SK-N-MC (cell line): ENCODE results near the gene ECPAS.
A peak's percentile ranks its signal among the peaks of the same experiment; 100 is the strongest.

Source experiments
- DNase-seq: peaks from one replicate; pipeline ENCODE4 v3.0.0-alpha.2; 2011; ENCODE audit warnings: low read depth, low spot score
- H3K27ac ChIP-seq: fragments of 200-600 bp; sonication (generic); 2 replicates; pipeline ENCODE4 v1.5.1; 2016; ENCODE audit warnings: mixed run types
- H3K36me3 ChIP-seq: fragments of 200-600 bp; sonication (generic); 2 replicates; pipeline ENCODE4 v1.6.1; 2017; ENCODE audit warnings: antibody characterized with exemption, low read length, mixed read lengths; ENCODE audit not compliant: insufficient read depth
- H3K4me3 ChIP-seq: fragments of 200-600 bp; sonication (generic); 2 replicates; pipeline ENCODE4 v1.5.1; 2016
- H3K9ac ChIP-seq: fragments of 200-600 bp; sonication (generic); 2 replicates; pipeline ENCODE4 v1.8.0; 2017; ENCODE audit warnings: mixed run types, mixed read lengths; ENCODE audit not compliant: insufficient read length
- H3K9me3 ChIP-seq: fragments of 200-600 bp; sonication (generic); 2 replicates; pipeline ENCODE4 v1.6.1; 2017; ENCODE audit warnings: low read depth, mild to moderate bottlenecking, antibody characterized with exemption, low read length, moderate library complexity, mixed read lengths
- EZH2 ChIP-seq: fragments of 200-600 bp; sonication (generic); IDR thresholded peaks from one replicate; pipeline ENCODE4 v1.6.1; 2017; ENCODE audit warnings: antibody characterized with exemption
- FOXP2 ChIP-seq: optimal IDR thresholded peaks from 2 replicates; pipeline ENCODE3; 2011; ENCODE audit warnings: mild to moderate bottlenecking, moderate library complexity; ENCODE audit not compliant: insufficient read depth; ENCODE audit errors: extremely low read length, control extremely low read depth
- POLR2AphosphoS5 ChIP-seq: IDR thresholded peaks from 2 replicates; pipeline ENCODE4 v1.6.1; 2012; ENCODE audit warnings: mild to moderate bottlenecking, low read depth, low read length, borderline replicate concordance

ECPAS gene

DNA sequence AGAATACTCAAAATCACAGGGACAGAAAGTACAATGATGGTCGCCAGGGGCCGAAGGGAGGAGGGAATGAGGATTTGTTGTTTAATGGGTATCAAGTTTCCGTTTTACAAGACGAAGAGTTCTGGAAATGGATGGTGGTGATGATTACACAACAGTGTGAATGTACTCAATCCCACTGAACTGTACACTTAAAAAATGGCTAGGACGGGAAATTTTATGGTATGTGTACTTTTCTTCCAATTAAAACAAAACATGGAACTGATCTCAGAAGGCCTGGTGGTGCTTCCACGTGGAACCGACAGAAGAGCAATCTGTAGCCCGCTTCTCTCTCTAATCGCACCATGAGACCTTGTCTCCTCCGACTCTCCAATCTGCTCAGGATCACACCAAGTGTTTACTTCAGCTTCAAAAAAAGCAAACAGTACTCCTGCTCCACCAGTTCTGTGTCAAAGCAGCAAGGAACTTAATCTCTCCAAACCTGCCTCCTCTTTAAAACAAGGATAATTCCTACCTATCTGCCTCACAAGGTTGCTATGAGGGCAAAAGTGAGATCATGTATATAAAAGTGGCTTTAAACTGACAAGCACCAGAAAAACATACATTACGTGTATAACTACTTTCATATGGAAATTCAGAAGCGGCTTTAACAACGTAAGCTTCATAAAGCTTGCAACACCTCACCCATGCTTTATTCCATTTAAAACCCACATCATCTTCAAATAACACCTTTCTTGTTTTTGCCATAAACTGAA is 2.1 kb downstream of the ECPAS start:
- Histone ChIP-seq H3K9ac (peak overlapping the region; percentile 95), H3K4me3 (peak overlapping the region; percentile 99)
- TF ChIP-seq POLR2AphosphoS5: no peak
- no peak for TF ChIP-seq FOXP2
- no peak for TF ChIP-seq EZH2

DNA sequence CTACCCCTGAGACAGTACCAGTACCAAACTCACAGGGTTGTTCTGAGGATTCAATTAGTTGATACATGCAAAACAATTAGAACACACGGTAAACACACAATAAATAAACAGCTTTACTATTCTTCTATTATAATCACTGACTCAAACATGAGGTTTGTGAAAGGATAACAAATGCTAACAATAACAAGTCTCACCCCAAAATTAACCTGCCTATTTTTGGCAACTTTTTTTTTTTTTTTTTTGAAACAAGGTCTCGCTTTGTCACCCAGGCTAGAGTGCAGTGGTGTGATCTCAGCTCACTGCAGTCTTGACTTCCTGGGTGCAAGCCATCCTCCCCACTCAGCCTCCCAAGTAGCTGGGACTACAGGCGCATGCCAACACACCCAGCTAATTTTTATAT is 6.5 kb downstream of the ECPAS start:
- H3K9me3 ChIP-seq: peaks cover 5% of the 10 kb centered on the region; the same call in 1 of the 2 replicates
- DNase-seq: no peak
- no peak overlapping the region for H3K27ac ChIP-seq
- H3K4me3 ChIP-seq: no peak overlapping the region
- H3K9ac ChIP-seq: no peak overlapping the region
- 0 out of 2 replicates have a peak, but pooled peaks cover 4% of the 10 kb centered on the region for H3K36me3 ChIP-seq
- no peak for TF ChIP-seq EZH2
- TF ChIP-seq POLR2AphosphoS5: no peak
- no peak for TF ChIP-seq FOXP2

More for the DNA sequence above, 2.1 kb downstream of the ECPAS start:
- Histone ChIP-seq H3K9me3 (no peaks in the 10 kb centered on the region), H3K27ac (peak overlapping the region; percentile 72), H3K36me3 (0 out of 2 replicates have a peak, but pooled peaks cover 4% of the 10 kb centered on the region)
- peak; percentile 32 for DNase-seq

DNA sequence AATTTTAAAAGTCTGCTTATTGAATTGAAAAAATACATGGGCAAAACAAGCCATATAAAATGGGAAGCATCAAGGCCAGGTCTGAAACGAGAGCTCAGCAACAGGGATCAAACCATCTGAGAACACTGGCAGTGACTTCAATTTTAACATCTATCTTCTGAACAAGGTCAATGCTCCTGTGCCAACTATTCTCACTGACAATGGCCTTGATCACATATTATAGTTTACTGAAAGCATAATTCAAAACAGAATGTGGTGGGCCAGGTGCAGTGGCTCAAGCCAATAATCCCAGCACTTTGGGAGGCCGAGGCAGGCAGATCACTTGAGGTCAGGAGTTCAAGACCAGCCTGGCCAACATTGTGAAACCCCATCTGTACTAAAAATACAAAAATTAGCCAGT is 9.0 kb downstream of the ECPAS start:
- H3K27ac ChIP-seq: no peak overlapping the region
- no peak overlapping the region for H3K9ac ChIP-seq
- TF ChIP-seq POLR2AphosphoS5: no peak
- no peak for TF ChIP-seq FOXP2
- TF ChIP-seq EZH2: no peak
- peaks cover 5% of the 10 kb centered on the region; the same call in 1 of the 2 replicates for H3K9me3 ChIP-seq
- H3K4me3 ChIP-seq: no peak overlapping the region
- H3K36me3 ChIP-seq: peaks cover 4% of the 10 kb centered on the region; the same call in 1 of the 2 replicates
- DNase-seq: no peak

DNA sequence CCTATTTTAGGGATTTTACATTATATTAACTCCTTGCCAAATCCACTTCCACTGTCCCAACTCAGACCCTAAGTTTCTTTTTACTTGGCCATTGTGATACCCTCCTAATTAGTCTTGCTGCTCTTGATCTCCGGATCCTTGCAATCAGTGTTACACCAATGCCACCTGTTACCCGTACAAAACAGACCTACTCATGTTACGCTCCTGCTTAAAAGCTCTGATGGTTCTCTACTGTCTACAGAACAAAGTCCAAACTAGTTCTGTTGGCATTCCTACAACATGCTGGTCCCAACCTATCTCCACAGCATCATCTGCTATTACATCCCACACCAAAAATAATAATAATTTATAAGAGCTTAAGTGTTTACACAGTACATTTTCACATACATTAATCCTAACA is 9.8 kb downstream of the ECPAS start:
- Histone ChIP-seq H3K27ac (no peak overlapping the region), H3K4me3 (no peak overlapping the region), H3K9ac (no peak overlapping the region), H3K36me3 (peaks cover 4% of the 10 kb centered on the region; the same call in 1 of the 2 replicates), H3K9me3 (peaks cover 5% of the 10 kb centered on the region; the same call in 1 of the 2 replicates)
- TF ChIP-seq EZH2 (no peak), FOXP2 (no peak), POLR2AphosphoS5 (no peak)
- DNase-seq: no peak

DNA sequence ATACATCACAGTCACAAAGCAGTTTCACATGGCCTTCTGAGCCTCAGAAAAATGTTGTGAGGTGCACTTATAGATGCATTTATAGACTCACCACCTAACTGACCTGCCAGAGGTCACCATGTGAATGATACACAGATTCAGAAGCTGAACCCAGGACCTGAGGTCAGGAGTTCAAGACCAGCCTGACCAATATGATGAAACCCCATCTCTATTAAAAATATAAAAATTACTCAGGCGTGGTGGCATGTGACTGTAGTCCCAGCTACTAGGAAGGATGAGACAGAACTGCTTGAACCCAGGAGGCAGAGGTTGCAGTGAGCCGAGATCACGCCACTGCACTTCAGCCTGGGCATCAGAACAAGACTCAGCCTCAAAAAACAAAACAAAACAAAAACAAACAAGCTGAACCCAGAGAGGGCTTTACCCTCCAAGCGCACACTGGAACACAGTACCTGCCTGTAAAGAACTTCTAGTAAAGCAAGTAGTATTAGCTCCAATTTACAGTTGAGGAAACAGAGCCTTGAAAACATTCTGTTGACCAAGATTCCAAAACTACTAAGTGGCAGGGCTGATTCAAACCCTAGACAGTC is 16.3 kb downstream of the ECPAS start:
- no peaks in the 10 kb centered on the region; the same call in 1 of the 2 replicates for H3K9me3 ChIP-seq
- H3K36me3 ChIP-seq: peaks cover 10% of the 10 kb centered on the region; the same call in 1 of the 2 replicates
- no peak overlapping the region for H3K4me3 ChIP-seq
- no peak overlapping the region for H3K9ac ChIP-seq
- TF ChIP-seq POLR2AphosphoS5: no peak
- no peak for TF ChIP-seq EZH2
- TF ChIP-seq FOXP2: no peak
- H3K27ac ChIP-seq: no peak overlapping the region
- no peak for DNase-seq

DNA sequence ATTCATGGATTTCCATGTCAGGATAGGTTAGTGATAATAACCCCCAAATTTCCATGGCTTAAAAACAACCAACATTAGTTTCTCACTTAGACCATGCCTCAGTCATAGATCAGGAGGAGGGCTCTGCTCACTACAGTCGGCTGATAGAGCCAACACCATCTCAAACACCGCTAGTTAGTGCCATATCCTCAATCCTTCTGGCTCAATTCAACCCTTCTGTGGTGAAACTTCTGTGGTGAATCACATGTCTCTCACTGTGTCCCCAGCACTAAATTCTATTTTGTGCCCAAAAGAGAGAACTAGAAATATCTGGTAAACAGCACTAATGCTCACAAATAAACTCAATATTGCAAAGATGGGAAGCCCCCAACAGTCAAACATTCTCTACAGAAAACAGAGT is 21.1 kb downstream of the ECPAS start:
- H3K27ac ChIP-seq: no peak overlapping the region
- no peak for DNase-seq
- H3K9me3 ChIP-seq: peaks cover 6% of the 10 kb centered on the region; the same call in 1 of the 2 replicates
- TF ChIP-seq POLR2AphosphoS5: no peak
- TF ChIP-seq EZH2: no peak
- TF ChIP-seq FOXP2: no peak
- peaks cover 24% of the 10 kb centered on the region for H3K36me3 ChIP-seq
- no peak overlapping the region for H3K9ac ChIP-seq
- H3K4me3 ChIP-seq: no peak overlapping the region

DNA sequence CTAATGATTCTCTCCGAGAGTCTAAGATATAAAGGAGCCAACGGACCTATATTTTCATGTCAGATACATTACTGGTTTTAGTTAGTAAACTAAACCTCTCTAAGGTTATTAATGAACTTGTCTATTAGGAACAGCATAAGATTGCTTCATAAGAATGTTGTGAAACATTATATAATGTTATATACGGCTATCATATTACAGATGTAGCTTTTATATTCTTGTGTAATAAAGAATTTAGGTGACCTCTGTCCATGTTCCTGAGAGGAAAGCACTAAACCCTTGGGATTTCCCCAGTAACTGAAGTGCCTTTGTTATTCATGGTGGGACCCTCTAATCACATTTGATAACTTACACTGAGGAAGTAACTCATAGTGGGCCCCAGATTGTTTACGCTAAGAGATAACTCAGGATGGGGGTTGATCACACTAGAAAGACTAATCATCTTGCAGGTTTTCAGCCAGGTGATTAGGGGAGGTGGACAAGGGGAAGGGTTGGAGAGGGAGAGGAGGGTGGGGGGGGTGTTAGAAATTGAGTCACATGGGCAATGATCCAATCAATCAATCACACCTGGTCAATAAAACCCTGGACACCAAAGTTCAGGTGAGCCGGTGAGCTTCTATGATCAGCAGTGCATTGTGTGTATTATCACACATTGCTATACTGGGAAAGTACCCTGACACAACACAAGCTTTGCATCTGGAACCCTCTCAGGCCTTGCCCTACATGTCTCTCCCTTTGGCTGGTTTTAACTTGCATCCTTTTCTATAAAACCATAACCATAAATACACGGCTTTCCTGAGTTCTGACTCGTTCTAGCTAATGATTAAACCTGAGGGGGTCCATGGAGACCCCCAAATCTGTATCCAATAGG is 25.8 kb downstream of the ECPAS start:
- TF ChIP-seq FOXP2 (no peak), POLR2AphosphoS5 (no peak), EZH2 (no peak)
- Histone ChIP-seq H3K27ac (no peak overlapping the region), H3K9ac (no peak overlapping the region), H3K4me3 (no peak overlapping the region), H3K36me3 (peaks cover 19% of the 10 kb centered on the region), H3K9me3 (peaks cover 6% of the 10 kb centered on the region; the same call in 1 of the 2 replicates)
- no peak for DNase-seq

DNA sequence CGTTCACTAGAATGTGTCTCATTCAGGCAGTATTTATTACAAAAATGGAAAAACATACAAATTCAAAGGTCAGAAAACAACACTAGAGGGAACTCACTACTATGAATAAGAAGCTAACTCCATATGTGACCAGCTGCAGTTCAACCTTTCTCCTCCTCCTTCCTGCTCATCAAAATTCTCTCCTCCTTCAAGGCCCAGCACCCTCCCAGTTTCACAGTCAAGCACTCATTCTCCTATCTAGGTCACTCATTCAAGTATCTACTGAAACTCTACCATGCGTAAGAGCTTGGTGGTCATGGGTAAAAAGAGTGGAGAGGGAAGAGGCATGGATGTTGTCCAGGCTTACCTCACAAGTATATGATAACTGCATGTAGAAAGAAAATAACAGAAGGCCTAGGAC is 27.7 kb downstream of the ECPAS start:
- Histone ChIP-seq H3K36me3 (peaks cover 10% of the 10 kb centered on the region; the same call in 1 of the 2 replicates), H3K27ac (no peak overlapping the region), H3K9ac (no peak overlapping the region), H3K4me3 (no peak overlapping the region), H3K9me3 (peaks cover 6% of the 10 kb centered on the region; the same call in 1 of the 2 replicates)
- no peak for TF ChIP-seq EZH2
- no peak for TF ChIP-seq POLR2AphosphoS5
- no peak for TF ChIP-seq FOXP2
- DNase-seq: no peak
